HG02623 (cell line): ENCODE measurements around the gene BAIAP3.

Source experiments
- ATAC-seq: cut with Tn5 transposase; IDR thresholded peaks from one replicate; pipeline ENCODE4 v1.9.1; 2021; ENCODE audit warnings: moderate library complexity; ENCODE audit not compliant: unreplicated experiment

The BAIAP3 gene

DNA sequence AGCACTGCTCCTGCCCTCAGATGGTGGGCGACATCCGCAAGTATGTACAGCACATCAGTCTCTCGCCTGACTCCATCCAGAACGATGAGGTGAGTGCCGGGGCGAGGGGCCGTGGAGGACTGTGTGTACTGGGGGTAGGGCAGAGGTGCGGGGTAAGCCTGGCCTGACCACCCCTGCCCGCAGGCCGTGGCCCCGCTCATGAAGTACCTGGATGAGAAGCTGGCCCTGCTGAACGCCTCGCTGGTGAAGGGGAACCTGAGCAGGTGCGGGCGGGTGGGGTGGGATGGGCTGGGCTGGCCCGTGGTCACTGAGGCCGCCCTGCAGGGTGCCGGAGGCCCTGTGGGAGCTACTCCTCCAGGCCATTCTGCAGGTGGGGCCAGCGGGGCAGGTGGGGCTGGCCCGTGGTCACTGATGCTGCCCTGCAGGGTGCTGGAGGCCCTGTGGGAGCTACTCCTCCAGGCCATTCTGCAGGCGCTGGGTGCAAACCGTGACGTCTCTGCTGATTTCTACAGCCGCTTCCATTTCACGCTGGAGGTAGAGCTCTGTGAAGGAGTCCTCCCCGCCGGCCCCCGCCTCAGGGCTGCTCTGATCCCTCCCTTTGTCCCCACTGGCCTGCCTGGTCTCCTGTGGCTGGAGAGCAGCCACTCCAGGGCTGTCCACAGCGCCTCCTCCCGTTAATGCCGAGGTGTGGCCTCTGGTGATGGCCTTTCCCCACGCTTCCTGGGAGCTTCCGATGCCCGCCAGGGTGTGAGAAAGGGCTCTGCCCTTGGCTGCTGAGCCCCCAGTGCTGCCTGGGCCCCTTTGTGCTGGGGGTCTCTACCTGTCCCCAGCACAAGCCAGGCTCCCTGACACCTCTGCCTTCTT lies 13.2 kb downstream of the BAIAP3 start:
- ATAC-seq: no peak

DNA sequence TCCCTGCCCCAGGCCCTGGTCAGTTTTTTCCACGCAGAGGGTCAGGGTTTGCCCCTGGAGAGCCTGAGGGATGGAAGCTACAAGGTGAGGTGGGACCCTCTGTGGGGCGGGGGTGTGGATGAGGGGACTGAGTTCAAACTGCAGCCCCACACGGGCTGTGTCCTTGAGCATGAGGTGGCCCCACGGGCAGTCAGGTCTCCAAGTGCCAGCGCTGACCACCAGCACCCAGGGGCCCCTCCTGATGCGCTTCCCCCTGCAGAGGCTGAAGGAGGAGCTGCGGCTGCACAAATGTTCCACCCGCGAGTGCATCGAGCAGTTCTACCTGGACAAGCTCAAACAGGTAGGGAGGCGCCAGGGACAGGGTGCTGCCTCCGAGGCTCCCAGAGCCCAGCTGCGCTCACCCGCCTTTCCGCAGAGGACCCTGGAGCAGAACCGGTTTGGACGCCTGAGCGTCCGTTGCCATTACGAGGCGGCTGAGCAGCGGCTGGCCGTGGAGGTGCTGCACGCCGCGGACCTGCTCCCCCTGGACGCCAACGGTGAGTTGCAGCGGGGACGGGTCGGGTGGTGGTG lies 13.9 kb downstream of the BAIAP3 start:
- ATAC-seq: no peak

GRCh38 chr16:1347962-1348361 lies 14.5 kb downstream of the BAIAP3 start:
- no peak for ATAC-seq

GRCh38 chr16:1348441-1348840 lies 15.0 kb downstream of the BAIAP3 start:
- ATAC-seq: no peak

DNA sequence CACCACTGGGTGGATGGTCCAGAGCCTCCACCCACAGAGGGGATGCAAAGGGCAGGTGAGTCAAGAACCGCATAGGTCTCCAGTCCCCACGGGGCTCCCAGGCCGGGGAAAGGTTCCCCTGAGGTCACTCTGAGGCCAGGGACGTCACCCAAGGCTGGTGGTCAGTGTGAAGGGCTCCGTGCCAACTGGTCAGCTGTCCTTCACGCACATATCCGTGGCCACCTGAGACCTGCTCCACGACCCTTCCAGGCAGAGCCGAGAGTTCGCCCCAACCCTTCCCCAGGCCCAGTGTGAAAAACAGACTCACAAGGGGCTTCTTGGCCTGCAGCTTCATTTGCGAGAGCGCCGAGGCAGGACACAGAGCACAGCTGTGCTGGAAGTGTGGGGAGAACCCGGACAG lies 15.5 kb downstream of the BAIAP3 start:
- no peak for ATAC-seq

GRCh38 chr16:1349351-1349750 lies 15.9 kb downstream of the BAIAP3 start:
- no peak for ATAC-seq

DNA sequence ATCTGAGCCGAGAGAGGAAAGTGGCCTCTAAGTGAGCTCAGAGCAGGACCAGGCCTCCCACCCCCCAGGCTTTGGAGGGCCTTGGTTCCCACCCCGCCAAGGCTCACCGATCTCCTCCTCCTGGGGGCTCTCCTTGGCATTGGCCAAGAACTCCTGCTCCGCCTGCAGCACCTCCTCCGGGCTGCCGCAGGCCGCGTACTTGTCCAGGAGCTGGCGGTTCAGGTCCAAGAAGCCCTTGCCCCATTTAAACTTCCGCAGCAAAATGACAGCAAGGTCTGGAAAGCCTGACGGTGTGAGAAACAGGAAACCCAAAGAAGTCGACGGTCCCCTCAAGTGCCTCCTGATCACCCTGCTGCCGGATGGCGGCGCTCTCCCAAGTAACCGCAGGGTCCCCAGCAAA lies 16.5 kb downstream of the BAIAP3 start:
- ATAC-seq: no peak

GRCh38 chr16:1350691-1351090 lies 17.2 kb downstream of the BAIAP3 start:
- ATAC-seq: no peak

- ATAC-seq: no peak
Observed at GRCh38 chr16:1351215-1351581, 17.8 kb downstream of the BAIAP3 start.

- peak; percentile 69 for ATAC-seq
Observed at GRCh38 chr16:1351582-1352362, 18.3 kb downstream of the BAIAP3 start, which contains the start of the genes GNPTG and TSR3. Gene GNPTG (plus strand): TSS chr16:1351931. CDS start chr16:1351966, 35 bp downstream. Gene TSR3 (minus strand): TSS chr16:1351878. CDS start chr16:1351804, 74 bp downstream.

DNA sequence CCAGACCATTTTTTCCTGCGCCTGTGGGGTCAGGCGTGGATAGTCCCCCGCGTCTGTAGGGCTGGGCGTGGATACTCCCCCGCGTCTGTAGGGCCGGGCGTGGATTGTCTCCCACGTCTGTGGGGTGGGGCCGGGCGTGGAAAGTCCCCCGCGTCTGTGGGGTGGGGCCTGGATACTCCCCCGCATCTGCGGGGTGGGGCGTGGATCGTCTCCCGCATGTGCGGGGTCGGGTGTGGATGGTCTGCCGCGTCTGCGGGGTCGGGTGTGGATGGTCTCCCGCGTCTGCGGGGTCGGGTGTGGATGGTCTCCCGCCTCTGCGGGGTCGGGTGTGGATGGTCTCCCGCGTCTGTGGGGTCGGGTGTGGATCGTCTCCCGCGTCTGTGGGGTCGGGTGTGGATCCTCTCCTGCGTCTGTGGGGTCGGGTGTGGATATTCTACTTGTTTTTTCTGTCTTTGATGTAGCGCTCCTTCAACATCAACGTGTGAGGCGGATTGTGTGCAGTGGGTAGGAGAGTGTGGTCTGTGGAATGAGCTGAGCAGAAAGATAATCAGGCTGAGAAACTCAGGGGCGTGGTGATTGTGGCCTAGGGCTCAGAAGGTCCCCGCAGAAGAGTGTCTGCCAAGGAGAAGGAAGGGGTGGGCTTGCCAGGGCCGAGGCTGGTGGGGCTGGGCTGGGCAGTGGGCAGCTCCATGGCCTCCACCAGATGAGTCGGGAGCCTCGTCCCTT lies 21.5 kb downstream of the BAIAP3 start:
- ATAC-seq: no peak

- no peak for ATAC-seq
Observed at GRCh38 chr16:1355591-1355990, 22.1 kb downstream of the BAIAP3 start.

- ATAC-seq: no peak
Observed at GRCh38 chr16:1356061-1356900, 22.8 kb downstream of the BAIAP3 start.

DNA sequence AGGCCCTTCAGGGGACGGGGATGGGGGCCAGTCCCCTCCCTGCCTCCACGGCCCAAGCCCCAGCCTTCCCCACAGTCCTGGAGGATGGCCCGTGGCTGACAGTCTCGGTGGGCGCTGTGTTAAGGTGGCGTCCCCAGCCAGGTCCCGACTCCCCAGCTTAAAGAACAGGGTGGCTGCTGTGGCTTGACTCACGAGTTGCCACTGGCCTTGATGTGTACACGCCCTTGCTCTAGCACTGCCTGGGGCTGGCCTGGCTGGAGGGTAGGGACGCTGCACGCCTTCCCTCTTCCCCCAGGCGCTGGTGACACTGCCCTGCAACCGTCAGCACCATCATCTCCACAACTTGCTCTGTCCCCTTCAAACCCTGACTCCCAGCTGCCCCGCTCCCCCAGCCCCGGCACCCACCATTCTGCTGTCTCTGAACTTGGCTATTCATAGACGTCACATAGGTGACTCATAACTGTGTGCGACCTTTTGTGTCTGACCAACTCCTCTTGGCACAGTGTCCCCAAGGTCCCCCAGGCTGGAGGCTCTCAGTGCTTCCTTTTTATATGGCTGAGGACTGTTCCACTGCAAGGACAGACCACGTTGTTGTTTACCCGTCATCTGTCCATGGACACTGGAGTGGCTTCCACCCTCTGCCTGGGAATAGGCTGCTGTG lies 24.6 kb downstream of the BAIAP3 start:
- no peak for ATAC-seq

DNA sequence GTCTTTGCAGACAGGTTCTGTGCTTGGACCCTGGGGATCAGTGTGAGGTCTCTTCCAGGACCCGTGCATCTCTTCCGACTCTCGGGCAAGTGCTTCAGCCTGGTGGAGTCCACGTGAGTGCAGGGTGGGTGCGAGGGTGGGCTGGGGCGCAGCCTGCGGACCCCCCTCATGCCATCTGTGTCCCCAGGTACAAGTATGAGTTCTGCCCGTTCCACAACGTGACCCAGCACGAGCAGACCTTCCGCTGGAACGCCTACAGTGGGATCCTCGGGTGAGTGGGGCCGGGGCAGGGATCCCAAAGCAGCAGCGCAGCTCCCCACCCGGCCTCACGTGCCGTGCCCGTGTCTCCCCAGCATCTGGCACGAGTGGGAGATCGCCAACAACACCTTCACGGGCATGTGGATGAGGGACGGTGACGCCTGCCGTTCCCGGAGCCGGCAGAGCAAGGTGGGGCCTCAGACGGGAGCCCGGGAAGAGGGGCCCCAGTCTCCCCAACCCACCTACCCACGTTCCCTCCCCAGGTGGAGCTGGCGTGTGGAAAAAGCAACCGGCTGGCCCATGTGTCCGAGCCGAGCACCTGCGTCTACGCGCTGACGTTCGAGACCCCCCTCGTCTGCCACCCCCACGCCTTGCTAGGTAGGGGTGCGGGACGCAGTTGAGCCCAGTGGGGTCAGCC lies 28.4 kb downstream of the BAIAP3 start:
- ATAC-seq: no peak

DNA sequence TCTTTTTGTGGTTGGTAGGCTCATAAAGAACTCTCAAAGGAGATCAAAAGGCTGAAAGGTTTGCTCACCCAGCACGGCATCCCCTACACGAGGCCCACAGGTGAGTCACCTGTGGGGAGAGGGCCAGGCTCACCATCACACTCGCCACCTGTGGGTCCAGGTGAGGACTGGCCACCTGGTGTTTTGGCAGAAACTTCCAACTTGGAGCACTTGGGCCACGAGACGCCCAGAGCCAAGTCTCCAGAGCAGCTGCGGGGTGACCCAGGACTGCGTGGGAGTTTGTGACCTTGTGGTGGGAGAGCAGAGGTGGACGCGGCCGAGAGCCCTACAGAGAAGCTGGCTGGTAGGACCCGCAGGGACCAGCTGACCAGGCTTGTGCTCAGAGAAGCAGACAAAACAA lies 29.4 kb downstream of the BAIAP3 start:
- ATAC-seq: no peak

DNA sequence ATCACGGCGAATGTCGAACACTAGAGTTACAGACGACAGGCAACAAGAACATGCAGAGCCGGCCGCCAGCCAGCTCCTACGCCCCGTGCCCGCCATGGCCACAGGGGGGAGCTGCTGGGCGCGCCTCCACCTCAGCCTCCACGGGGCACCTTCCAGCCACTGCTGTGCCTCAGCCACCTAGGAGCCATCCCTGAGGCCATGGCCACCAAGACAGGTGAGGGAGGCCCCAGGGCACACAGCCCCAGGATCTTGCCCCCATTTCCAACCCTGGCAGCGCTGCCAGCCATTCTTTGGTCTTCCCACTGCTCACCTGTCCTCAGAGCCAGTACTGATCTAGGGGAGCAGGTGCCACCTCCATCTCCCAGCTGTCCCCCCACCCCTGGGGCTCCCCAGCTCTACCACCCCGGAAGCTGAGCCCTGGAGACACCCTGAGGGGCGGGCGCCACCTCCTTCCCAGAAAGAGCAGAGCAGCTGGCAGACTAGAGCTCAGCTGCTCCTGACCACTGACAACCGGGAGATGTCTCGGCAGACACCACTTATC lies 30.1 kb downstream of the BAIAP3 start:
- no peak for ATAC-seq

DNA sequence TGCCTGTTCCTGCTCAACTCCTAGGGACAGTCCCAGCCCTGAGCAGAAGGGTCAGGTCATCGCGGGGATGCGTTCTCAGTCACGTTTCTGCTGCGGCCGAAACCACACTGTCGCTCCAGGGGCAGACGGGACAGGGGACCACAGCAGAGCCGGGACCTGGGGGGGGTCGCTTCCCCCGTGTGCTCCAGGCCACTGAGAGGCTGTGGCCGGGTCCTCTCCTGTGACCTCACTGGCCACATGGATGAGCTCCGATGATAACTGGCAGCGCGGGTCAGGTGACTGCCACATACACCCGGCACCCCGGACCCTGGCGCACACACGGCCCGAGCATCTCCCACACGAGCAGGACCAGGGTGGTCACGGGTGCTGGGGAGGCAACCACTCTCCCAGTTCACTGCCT lies 31.1 kb downstream of the BAIAP3 start:
- ATAC-seq: no peak
